ENCODE data around the gene AIPL1.

The AIPL1 gene

DNA sequence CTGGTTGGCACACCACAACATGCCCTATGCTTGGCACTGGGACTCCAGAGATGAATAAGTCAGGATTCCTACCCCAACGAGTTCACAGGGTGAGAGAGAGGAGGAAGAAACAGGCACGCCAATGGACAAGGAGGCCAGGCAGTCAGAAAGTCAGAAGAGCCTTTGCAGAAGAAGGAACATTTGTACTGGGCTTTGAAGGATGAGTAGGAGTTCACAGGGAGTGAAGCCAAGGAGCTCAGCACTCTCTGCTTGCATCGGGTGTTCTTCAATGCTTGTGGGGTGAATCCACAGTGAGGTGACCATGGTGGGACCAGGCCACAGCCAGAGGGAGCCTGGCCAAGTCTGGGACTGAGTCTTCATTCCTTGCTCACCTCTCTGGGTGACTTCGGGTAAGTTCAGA lies 47.5 kb downstream of the AIPL1 start:
- H3F3A ChIP-seq (ENCODE audit: low read depth): no peaks in the 10 kb centered on the region
- no peaks in the 10 kb centered on the region for H3K9me3 ChIP-seq (ENCODE audit: insufficient read depth, low read depth, low read length)
- H2AFZ ChIP-seq (ENCODE audit: low read length): no peak overlapping the region
- TF ChIP-seq, protein P1, sequence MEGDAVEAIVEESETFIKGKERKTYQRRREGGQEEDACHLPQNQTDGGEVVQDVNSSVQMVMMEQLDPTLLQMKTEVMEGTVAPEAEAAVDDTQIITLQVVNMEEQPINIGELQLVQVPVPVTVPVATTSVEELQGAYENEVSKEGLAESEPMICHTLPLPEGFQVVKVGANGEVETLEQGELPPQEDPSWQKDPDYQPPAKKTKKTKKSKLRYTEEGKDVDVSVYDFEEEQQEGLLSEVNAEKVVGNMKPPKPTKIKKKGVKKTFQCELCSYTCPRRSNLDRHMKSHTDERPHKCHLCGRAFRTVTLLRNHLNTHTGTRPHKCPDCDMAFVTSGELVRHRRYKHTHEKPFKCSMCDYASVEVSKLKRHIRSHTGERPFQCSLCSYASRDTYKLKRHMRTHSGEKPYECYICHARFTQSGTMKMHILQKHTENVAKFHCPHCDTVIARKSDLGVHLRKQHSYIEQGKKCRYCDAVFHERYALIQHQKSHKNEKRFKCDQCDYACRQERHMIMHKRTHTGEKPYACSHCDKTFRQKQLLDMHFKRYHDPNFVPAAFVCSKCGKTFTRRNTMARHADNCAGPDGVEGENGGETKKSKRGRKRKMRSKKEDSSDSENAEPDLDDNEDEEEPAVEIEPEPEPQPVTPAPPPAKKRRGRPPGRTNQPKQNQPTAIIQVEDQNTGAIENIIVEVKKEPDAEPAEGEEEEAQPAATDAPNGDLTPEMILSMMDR (conservative IDR thresholded peaks at IDR 0.05; ENCODE audit: low read length): no peak
- no peak for TF ChIP-seq EZH2phosphoT487 (IDR thresholded peaks at IDR 0.05; ENCODE audit: borderline replicate concordance)
- no peaks in the 10 kb centered on the region for H3K9me2 ChIP-seq (replicated peaks; ENCODE audit: low read depth, low read length)
- H3K4me2 ChIP-seq (ENCODE audit: low read depth, low read length, poor library complexity, severe bottlenecking): no peak overlapping the region
- no peak overlapping the region for H3K4me3 ChIP-seq (ENCODE audit: low read length, poor library complexity, severe bottlenecking)
- H3K9ac ChIP-seq (ENCODE audit: low read depth, low read length, poor library complexity, severe bottlenecking): no peak overlapping the region
- no peaks in the 10 kb centered on the region for H3K4me1 ChIP-seq (ENCODE audit: insufficient read depth, low read length, poor library complexity, severe bottlenecking)
- no peaks in the 10 kb centered on the region for H4K20me1 ChIP-seq (ENCODE audit: insufficient read depth, low read length, poor library complexity, severe bottlenecking)
- H3K27me3 ChIP-seq (ENCODE audit: insufficient read depth, low read length, poor library complexity, severe bottlenecking): no peaks in the 10 kb centered on the region
- H3K79me2 ChIP-seq (ENCODE audit: insufficient read depth, low read length): no peaks in the 10 kb centered on the region
- H3K36me3 ChIP-seq (ENCODE audit: insufficient read depth, low read length): no peaks in the 10 kb centered on the region

GRCh38 chr17:6386041-6386630 lies 48.8 kb downstream of the AIPL1 start:
- no peaks in the 10 kb centered on the region for H3K9me2 ChIP-seq (replicated peaks; ENCODE audit: low read depth, low read length)
- H2AFZ ChIP-seq (ENCODE audit: low read length): no peak overlapping the region

DNA sequence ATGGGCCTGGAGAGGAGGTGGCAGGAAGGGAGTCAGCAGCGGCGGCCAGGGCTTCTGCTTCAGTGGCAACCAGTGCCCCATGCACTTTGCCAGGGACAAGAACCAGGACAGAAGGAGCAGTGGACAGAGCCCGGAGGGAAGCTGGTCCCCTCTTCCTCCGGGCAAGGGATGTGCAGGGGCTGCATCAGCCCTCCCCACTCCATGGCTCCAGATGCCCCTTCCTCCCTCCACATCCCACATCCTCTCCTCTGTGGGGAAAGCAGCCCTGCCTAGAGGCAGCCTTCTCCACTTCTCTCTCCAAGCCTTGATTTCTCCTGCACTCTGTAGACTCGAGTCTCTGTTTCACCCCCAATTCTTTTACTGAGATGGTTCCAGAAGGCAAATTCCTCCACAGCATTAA lies 50.4 kb downstream of the AIPL1 start:
- H4K20me1 ChIP-seq (ENCODE audit: insufficient read depth, low read length, poor library complexity, severe bottlenecking): no peaks in the 10 kb centered on the region
- H3K36me3 ChIP-seq (ENCODE audit: insufficient read depth, low read length): no peaks in the 10 kb centered on the region
- H3K9me3 ChIP-seq (ENCODE audit: insufficient read depth, low read depth, low read length): no peaks in the 10 kb centered on the region
- no peaks in the 10 kb centered on the region for H3K4me1 ChIP-seq (ENCODE audit: insufficient read depth, low read length, poor library complexity, severe bottlenecking)
- no peaks in the 10 kb centered on the region for H3K79me2 ChIP-seq (ENCODE audit: insufficient read depth, low read length)
- H3K9me2 ChIP-seq (replicated peaks; ENCODE audit: low read depth, low read length): no peaks in the 10 kb centered on the region
- no peaks in the 10 kb centered on the region for H3K27me3 ChIP-seq (ENCODE audit: insufficient read depth, low read length, poor library complexity, severe bottlenecking)
- H3K9ac ChIP-seq (ENCODE audit: low read depth, low read length, poor library complexity, severe bottlenecking): no peak overlapping the region
- no peaks in the 10 kb centered on the region for H3F3A ChIP-seq (ENCODE audit: low read depth)
- no peak overlapping the region for H2AFZ ChIP-seq (ENCODE audit: low read length)
- TF ChIP-seq EZH2phosphoT487 (IDR thresholded peaks at IDR 0.05; ENCODE audit: borderline replicate concordance): no peak
- TF ChIP-seq, protein P1 (conservative IDR thresholded peaks at IDR 0.05; ENCODE audit: low read length): no peak
- no peak overlapping the region for H3K4me3 ChIP-seq (ENCODE audit: low read length, poor library complexity, severe bottlenecking)
- H3K4me2 ChIP-seq (ENCODE audit: low read depth, low read length, poor library complexity, severe bottlenecking): no peak overlapping the region

More at GRCh38 chr17:6386041-6386630, 48.8 kb downstream of the AIPL1 start:
- Histone ChIP-seq H3K9ac (ENCODE audit: low read depth, low read length, poor library complexity, severe bottlenecking) (no peak overlapping the region), H3K9me3 (ENCODE audit: insufficient read depth, low read depth, low read length) (no peaks in the 10 kb centered on the region), H3K36me3 (ENCODE audit: insufficient read depth, low read length) (no peaks in the 10 kb centered on the region), H3K4me3 (ENCODE audit: low read length, poor library complexity, severe bottlenecking) (no peak overlapping the region), H4K20me1 (ENCODE audit: insufficient read depth, low read length, poor library complexity, severe bottlenecking) (no peaks in the 10 kb centered on the region), H3K4me2 (ENCODE audit: low read depth, low read length, poor library complexity, severe bottlenecking) (no peak overlapping the region), H3K27me3 (ENCODE audit: insufficient read depth, low read length, poor library complexity, severe bottlenecking) (no peaks in the 10 kb centered on the region), H3K4me1 (ENCODE audit: insufficient read depth, low read length, poor library complexity, severe bottlenecking) (no peaks in the 10 kb centered on the region), H3K79me2 (ENCODE audit: insufficient read depth, low read length) (no peaks in the 10 kb centered on the region), H3F3A (ENCODE audit: low read depth) (no peaks in the 10 kb centered on the region)
- TF ChIP-seq EZH2phosphoT487 (IDR thresholded peaks at IDR 0.05; ENCODE audit: borderline replicate concordance): no peak
